Heart right ventricle (tissue), 16 donors: ENCODE data around the gene ZNF506. TPM values are rescaled to one million over a fixed set of nuclear protein-coding genes. Genes with fewer than 3 reads are reported as not detected.
A peak's percentile ranks its signal among the peaks of the same experiment; 100 is the strongest.
"Not testable (repeated sequence)": the region's sequence is repeated elsewhere in the genome, so short reads cannot be mapped to it uniquely, and the experiment has no call there.

ENCODE experiments used
- ATAC-seq, 8 donors: fragments of 200-7000 bp; cut with Tn5 transposase; one replicate each; pipeline ENCODE4 v1.9.1; 2020; ENCODE audit warnings: mild to moderate bottlenecking in 8 of 8, moderate library complexity in 8 of 8, moderate number of reproducible peaks in 1 of 8
- DNase-seq, 2 donors: peaks; one replicate each; pipeline ENCODE4 v3.0.0-alpha.2; 2020
- H3K27ac ChIP-seq, 10 donors: fragments of 200-600 bp; sonication (generic) in 2 of 10; one replicate each; pipeline versions ENCODE4 v1.5.0 to v1.8.0; 2020 to 2022; ENCODE audit warnings: mild to moderate bottlenecking in 3 of 10
- H3K27me3 ChIP-seq, 7 donors: fragments of 200-600 bp; one replicate each; pipeline ENCODE4 v1.8.0; 2021 to 2022; ENCODE audit warnings: mild to moderate bottlenecking in 2 of 7
- H3K36me3 ChIP-seq, 9 donors: fragments of 200-600 bp; sonication (generic) in 1 of 9; one replicate each; pipeline versions ENCODE4 v1.5.0 to v1.8.0; 2020 to 2022; ENCODE audit warnings: mild to moderate bottlenecking in 2 of 9
- H3K4me1 ChIP-seq, 9 donors: fragments of 200-600 bp; sonication (generic) in 1 of 9; one replicate each; pipeline versions ENCODE4 v1.5.0 to v1.8.0; 2020 to 2022; ENCODE audit warnings: mild to moderate bottlenecking in 4 of 9
- H3K4me3 ChIP-seq, 10 donors: fragments of 200-600 bp; sonication (generic) in 2 of 10; one replicate each; pipeline versions ENCODE4 v1.5.0 to v1.8.0; 2020 to 2022; ENCODE audit warnings: mild to moderate bottlenecking in 7 of 10, moderate library complexity in 2 of 10
- H3K9me3 ChIP-seq, 11 donors: fragments of 200-600 bp in 10 of 11; sonication (generic) in 2 of 11; one replicate each; pipeline versions ENCODE4 v1.5.0 to v1.8.0; 2013 to 2022; ENCODE audit warnings: mild to moderate bottlenecking in 2 of 11, control low read depth in 1 of 11, moderate library complexity in 1 of 11
- CTCF ChIP-seq, 9 donors: fragments of 200-600 bp; sonication (generic) in 2 of 9; IDR thresholded peaks; one replicate each; pipeline versions ENCODE4 v1.5.0 to v1.8.0; 2021 to 2022; ENCODE audit warnings: antibody characterized with exemption in 9 of 9, mild to moderate bottlenecking in 5 of 9, moderate library complexity in 1 of 9
- WGBS, 2 donors: extraction: QIAGEN DNeasy Blood & Tissue Kit; methylation state at CpG; one replicate each; pipeline ENCODE4 v1.1.7; 2013; ENCODE audit warnings: inconsistent platforms in 1 of 2; 5-methylcytosine and 5-hydroxymethylcytosine counted together
- intact Hi-C, 10 donors: fragments of 100-400 bp; cut with DNase I; formaldehyde crosslinking; loops; one replicate each; pipeline versions ENCODE4 v1.11.1 to v1.14.2; 2022
- long read RNA-seq, 3 donors: library from polyadenylated mRNA; unstranded; transcript quantifications; one replicate each; pipeline ENCODE4 v2.0.0, GENCODE V29; 2020 to 2021
- polyA plus RNA-seq, 2 donors: library from polyadenylated mRNA; stranded (reverse); fragments of 200-250 nt; gene quantifications; one replicate each; pipeline ENCODE4 v1.2.3, GENCODE V29; 2013
- total RNA-seq, 10 donors: library from RNA; stranded (reverse); fragmentation: NEBNext Ultra II Directional in 3 of 10; extraction: Animal tissue kit (Norgen Biotek cat#: 25700) in 3 of 10; gene quantifications; one replicate each; pipeline versions ENCODE4 v1.2.1 to v1.2.4, GENCODE V29; 2021 to 2023
- donor health status: Arrhythmogenic right ventricular cardiomyopathy.
- donor health status: ischemic (EF 13 %, LVEDD 7.1; RV severe dilation, severe dysfunction).
- donor health status: healthy with polysubstance abuse.
- donor health status: DM: no; HTN: yes; CAD: no.
- donor health status: DM: no; HTN: no; CAD: no.
- donor health status: ischemic (EF 25% LVEDD 6.9; RV normal size, moderate dysfunction).
- donor health status: ischemic (EF 25% LVEDD 5.7; RV mildly dilated, moderate dysfunction).
- donor health status: healthy.
- donor health status: DM: yes; HTN: yes; CAD: no.
- donor health status: Ischemic cardiomyopathy.
- donor health status: ischemic (EF 35%, LVEDD 5.7; RV mildly dilated, moderate dysfunction).
- donor health status: nonischemic (EF 11% LVEDD 7.7; RV severe dilation, severe dysfunction).
- donor health status: DM: yes; HTN: yes; CAD: no.
- donor health status: PGD.
- donor health status: ischemic (EF 29% LVEDD 5.4; RV normal size, mild dysfunction).
- donor health status: nonischemic (EF 23%, LVEDD 6.1; RV moderate dilation, normal function).

The ZNF506 gene
- 10 to 100 TPM; 11.1 to 17.0 (median 13.4) TPM for total RNA-seq
- 1 to 10 TPM; 3.3 to 8.6 TPM for polyA plus RNA-seq
- long read RNA-seq, donor 1, partial matches to known transcripts: 0 of 5 reads
- long read RNA-seq, donor 1, other reads (novel, unspliced or antisense): 1 of 5 reads
- long read RNA-seq, donor 2, partial matches to known transcripts: 0 of 6 reads
- long read RNA-seq, donor 2, other reads (novel, unspliced or antisense): 2 of 6 reads
- long read RNA-seq, donor 3, full-length matches to known transcripts: 12 of 16 reads
- long read RNA-seq, donor 3, partial matches to known transcripts: 0 of 16 reads
- long read RNA-seq, donor 3, other reads (novel, unspliced or antisense): 4 of 16 reads

GRCh38 chr19:19821366-19821951 is at the start of gene ZNF506:
Gene ZNF506 (minus strand): TSS chr19:19821750. CDS start chr19:19821603, 147 bp downstream.
- TF ChIP-seq CTCF (IDR thresholded peaks at IDR 0.05): no peak
- intact Hi-C loops: loop anchor here in 4 of 10 donors (2.0 to 10.0 kb wide), 7 partner anchors 41 to 157 kb away; partner anchors contain the start of genes ZNF14 (in 3 of the 4), ZNF101 (in 2 of the 4), ZNF253 (in 2 of the 4) and ATP13A1 (in 1 of the 4)
- peak within 1 kb of the TSS; percentile 86 to 99 (median 96) for H3K27ac ChIP-seq
- peaks cover 0 to 29% (median 0%) of the 10 kb centered on the region in 9 donors for H3K36me3 ChIP-seq
- no peaks in the 10 kb centered on the region for H3K27me3 ChIP-seq
- ATAC-seq (peak; percentile 98 to 99 (median 98)), DNase-seq (peak; percentile 98 to 100)
- WGBS, 2 donors: 0% methylated on average over 28 of the region's 28 CpGs
- H3K9me3 ChIP-seq: peaks cover 0 to 75% (median 0%) of the 10 kb centered on the region in 11 donors
- H3K4me1 ChIP-seq: peaks cover 0 to 43% (median 27%) of the 10 kb centered on the region in 9 donors
- peak within 1 kb of the TSS; percentile 59 to 98 (median 73) for H3K4me3 ChIP-seq

DNA sequence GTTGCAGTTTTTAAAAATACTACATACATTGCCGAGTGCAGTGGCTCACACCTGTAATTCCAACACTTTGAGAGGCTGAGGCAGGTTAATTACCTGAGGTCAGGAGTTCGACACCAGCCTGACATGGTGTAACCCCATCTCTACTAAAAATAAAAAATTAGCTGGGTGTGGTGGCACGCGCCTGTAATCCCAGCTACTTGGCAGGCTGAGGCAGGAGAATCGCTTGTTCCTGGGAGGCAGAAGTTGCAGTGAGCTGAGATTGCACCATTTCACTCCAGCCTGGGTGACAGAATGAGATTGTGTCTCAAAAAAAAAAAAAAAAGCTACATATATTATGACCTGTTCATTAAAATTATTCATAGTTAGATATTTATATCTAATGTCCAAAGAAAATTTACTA is 48.5 kb upstream of the ZNF506 start:
- H3K27me3 ChIP-seq, DNase-seq, H3K4me3 ChIP-seq, ATAC-seq, intact Hi-C loops: not testable (repeated sequence)
- Histone ChIP-seq H3K27ac (peak overlapping the region in 2 of 10 donors; percentile 6 to 10), H3K36me3 (peaks cover 0 to 19% (median 5%) of the 10 kb centered on the region in 9 donors), H3K9me3 (peaks cover 0 to 54% (median 0%) of the 10 kb centered on the region in 11 donors), H3K4me1 (peaks cover 0 to 72% (median 51%) of the 10 kb centered on the region in 9 donors)
- 82 to 84% methylated on average over 5 of the region's 5 CpGs for WGBS, 2 donors

DNA sequence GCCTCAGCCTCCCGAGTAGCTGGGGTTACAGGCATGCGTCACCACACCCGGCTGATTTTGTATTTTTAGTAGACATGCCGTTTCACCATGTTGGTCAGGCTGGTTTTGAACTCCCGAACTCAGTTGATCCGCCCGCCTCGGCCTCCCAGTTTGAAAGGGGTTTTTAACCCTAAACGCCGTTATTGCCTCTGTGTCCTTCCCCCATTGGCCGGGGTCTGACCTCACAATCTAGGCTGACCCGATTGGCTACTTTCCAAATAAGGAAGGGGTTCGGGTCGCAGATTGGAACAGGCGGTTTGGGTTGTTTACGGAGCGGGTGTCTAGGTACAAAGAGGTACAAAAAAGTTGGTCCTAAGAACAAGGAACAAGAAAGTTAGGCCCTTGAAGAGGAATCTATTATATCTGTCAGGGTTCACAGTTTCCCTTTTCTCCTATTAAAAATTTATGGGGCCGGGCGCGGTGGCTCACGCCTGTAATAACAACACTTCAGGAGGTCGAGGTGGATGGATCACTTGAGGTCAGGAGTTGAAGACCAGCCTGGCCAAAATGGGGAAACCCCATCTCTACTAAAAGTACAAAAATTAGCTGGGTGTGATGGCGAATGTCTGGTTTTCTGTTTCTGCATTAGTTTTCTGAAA is 45.2 kb upstream of the ZNF506 start:
- Histone ChIP-seq H3K9me3 (peaks cover 0 to 31% (median 0%) of the 10 kb centered on the region in 11 donors), H3K27ac (peak overlapping the region; percentile 85 to 98 (median 92)), H3K27me3 (no peaks in the 10 kb centered on the region), H3K4me1 (peaks cover 0 to 57% (median 38%) of the 10 kb centered on the region in 9 donors), H3K4me3 (peak overlapping the region; percentile 58 to 90 (median 72)), H3K36me3 (peaks cover 0 to 5% (median 0%) of the 10 kb centered on the region in 9 donors)
- DNase-seq: peak in 1 of 2 donors; percentile 12
- intact Hi-C loops: loop anchor here in 5 of 10 donors (5.0 kb wide), 3 partner anchors 36 to 134 kb away; partner anchors contain the start of genes ZNF93 (in 3 of the 5), ZNF506 (in 2 of the 5) and ZNF14 (in 1 of the 5)
- ATAC-seq: no peak
- 2% methylated on average over 23 of the region's 23 CpGs for WGBS, 2 donors
- no peak for TF ChIP-seq CTCF (IDR thresholded peaks at IDR 0.05)

DNA sequence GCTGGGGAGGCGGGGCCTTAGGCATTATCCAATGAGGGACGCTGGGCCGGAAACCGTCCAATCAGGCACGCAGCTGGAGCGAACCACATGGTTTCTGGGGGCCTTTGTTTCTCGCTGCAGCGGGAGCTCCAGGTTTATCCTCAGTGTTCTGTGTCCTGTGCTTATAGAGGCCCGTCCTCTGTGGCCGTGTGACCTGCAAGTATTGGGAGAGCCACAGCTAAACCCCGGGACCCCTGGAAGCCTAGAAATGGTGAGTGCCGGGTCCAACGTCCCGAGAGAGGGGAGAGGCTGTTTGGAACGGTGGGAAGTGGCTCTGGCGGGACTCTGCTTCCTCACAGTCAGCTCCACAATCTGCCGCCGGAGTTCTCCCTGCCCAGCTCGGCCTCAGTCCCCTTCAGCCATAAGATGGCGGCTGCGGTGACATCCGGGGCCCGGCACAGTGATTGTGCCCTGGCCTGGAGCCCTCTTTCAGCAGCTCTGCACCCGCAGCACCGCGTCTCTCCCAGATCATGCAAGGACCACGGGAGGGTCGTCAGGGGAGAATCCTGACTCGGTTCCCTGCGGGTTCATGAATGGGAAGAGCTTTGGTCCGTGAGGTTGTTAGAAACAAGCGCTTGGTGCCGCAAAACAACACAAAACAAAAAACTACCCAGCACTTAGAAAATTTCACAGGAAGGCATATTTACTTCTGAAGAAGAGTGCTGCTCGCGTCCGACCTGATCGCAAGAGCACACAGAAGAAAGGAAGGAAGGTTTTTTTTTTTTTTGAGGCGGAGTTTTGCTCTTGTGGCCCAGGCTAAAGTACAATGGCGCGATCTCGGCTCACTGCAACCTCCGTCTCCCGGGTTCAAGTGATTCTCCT is 44.4 kb upstream of the ZNF506 start, which contains the start of gene ZNF253:
Gene ZNF253, plus strand, starts transcription at position 133 of the 861 bp plus-strand sequence. Its CDS starts 115 bp downstream, at position 248.
- intact Hi-C loops: loop anchor here in 5 of 10 donors (5.0 kb wide), 3 partner anchors 36 to 134 kb away; partner anchors contain the start of genes ZNF93 (in 3 of the 5), ZNF506 (in 2 of the 5) and ZNF14 (in 1 of the 5)
- WGBS, 2 donors: 0 to 1% methylated on average over 43 of the region's 43 CpGs
- peaks cover 0 to 50% (median 32%) of the 10 kb centered on the region in 9 donors for H3K4me1 ChIP-seq
- no peaks in the 10 kb centered on the region for H3K36me3 ChIP-seq
- no peak for TF ChIP-seq CTCF (IDR thresholded peaks at IDR 0.05)
- peak within 1 kb of the TSS; percentile 85 to 98 (median 92) for H3K27ac ChIP-seq
- peak within 1 kb of the TSS; percentile 58 to 90 (median 72) for H3K4me3 ChIP-seq
- DNase-seq (peak; percentile 96 to 99), ATAC-seq (peak; percentile 99 to 100 (median 99))
- H3K27me3 ChIP-seq: peaks cover 0 to 2% (median under 1%) of the 10 kb centered on the region in 7 donors
- peaks cover 0 to 28% (median 0%) of the 10 kb centered on the region in 11 donors for H3K9me3 ChIP-seq
